BE2C (cell line): Measurements from ENCODE around the gene CNIH3.

Experiments
- DNase-seq: peaks from one replicate; pipeline ENCODE4 v3.0.0-alpha.2; 2020
- H3K27me3 ChIP-seq: fragments of 250-450 bp; sonication (Bioruptor Pico); 2 replicates; pipeline ENCODE4 v1.5.1; 2020; ENCODE audit warnings: mild to moderate bottlenecking
- H3K36me3 ChIP-seq: fragments of 250-450 bp; sonication (Bioruptor Pico); 2 replicates; pipeline ENCODE4 v1.5.1; 2020; ENCODE audit warnings: mild to moderate bottlenecking
- H3K4me1 ChIP-seq: fragments of 250-450 bp; sonication (Bioruptor Pico); 2 replicates; pipeline ENCODE4 v1.5.1; 2020
- H3K4me3 ChIP-seq: 2 replicates; pipeline ENCODE4 v1.5.1; 2011; ENCODE audit warnings: low read depth, low read length
- H3K9me3 ChIP-seq: fragments of 250-450 bp; sonication (Bioruptor Pico); 2 replicates; pipeline ENCODE4 v1.5.1; 2020
- CTCF ChIP-seq: IDR thresholded peaks from 2 replicates; pipeline ENCODE4 v1.5.1; 2012; ENCODE audit warnings: mild to moderate bottlenecking, low read depth, low read length

Gene CNIH3

DNA sequence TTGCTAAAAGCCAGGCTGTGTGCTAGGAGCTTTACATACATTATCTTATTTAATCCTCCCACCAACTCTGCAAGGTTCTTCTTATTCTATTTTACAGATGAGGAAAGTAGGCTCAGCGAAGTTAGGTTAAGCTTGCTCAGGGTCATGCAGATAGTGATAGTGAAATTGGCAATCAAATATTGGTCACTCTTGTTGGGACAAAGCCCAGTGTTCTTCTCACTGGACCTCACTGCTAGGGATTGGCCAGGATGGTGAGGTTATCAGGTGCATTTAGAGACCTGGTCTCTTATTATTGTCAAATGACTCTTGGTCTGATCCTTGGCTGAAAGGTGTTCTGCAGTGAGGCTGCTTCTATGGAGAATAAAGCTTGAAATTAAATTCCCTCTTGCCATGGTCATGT lies 145.1 kb downstream of the CNIH3 start:
- Histone ChIP-seq H3K27me3 (no peaks in the 10 kb centered on the region), H3K36me3 (no peaks in the 10 kb centered on the region), H3K4me3 (no peak overlapping the region), H3K9me3 (no peaks in the 10 kb centered on the region; the same call in 1 of the 2 replicates), H3K4me1 (no peaks in the 10 kb centered on the region)
- no peak for TF ChIP-seq CTCF
- no peak for DNase-seq

GRCh38 chr1:224762046-224762445 lies 145.9 kb downstream of the CNIH3 start:
- Histone ChIP-seq H3K9me3 (no peaks in the 10 kb centered on the region; the same call in 1 of the 2 replicates), H3K36me3 (no peaks in the 10 kb centered on the region), H3K4me1 (no peaks in the 10 kb centered on the region), H3K27me3 (no peaks in the 10 kb centered on the region), H3K4me3 (no peak overlapping the region)
- no peak for TF ChIP-seq CTCF
- no peak for DNase-seq

DNA sequence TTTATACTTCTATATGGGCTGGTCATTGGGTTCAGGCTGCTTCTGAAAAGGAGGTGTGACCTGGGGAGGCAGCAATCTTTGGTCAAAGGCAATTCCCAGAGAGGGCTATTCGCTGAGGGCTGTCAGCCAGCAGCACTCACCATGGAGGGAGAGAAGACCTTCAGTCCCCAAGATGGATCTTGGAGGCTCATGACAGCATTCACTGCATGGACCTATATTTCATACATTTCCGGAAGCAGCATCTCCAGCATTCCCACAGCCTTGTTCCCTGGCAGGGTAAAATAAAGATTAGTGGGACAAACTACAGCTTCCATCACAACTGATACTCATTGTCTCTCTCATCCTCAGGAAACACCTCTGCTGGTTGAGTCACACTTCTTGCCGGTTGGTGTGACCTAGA lies 146.6 kb downstream of the CNIH3 start:
- H3K4me3 ChIP-seq, result no peak overlapping the region
- H3K4me1 ChIP-seq, result no peaks in the 10 kb centered on the region
- no peaks in the 10 kb centered on the region for H3K36me3 ChIP-seq
- H3K27me3 ChIP-seq, result no peaks in the 10 kb centered on the region
- TF ChIP-seq CTCF, result no peak
- no peak for DNase-seq
- H3K9me3 ChIP-seq, result no peaks in the 10 kb centered on the region

- Histone ChIP-seq H3K9me3 (no peaks in the 10 kb centered on the region), H3K4me1 (no peaks in the 10 kb centered on the region), H3K36me3 (no peaks in the 10 kb centered on the region), H3K4me3 (no peak overlapping the region), H3K27me3 (no peaks in the 10 kb centered on the region)
- no peak for TF ChIP-seq CTCF
- no peak for DNase-seq
Observed at GRCh38 chr1:224763126-224763775, 147.1 kb downstream of the CNIH3 start.

DNA sequence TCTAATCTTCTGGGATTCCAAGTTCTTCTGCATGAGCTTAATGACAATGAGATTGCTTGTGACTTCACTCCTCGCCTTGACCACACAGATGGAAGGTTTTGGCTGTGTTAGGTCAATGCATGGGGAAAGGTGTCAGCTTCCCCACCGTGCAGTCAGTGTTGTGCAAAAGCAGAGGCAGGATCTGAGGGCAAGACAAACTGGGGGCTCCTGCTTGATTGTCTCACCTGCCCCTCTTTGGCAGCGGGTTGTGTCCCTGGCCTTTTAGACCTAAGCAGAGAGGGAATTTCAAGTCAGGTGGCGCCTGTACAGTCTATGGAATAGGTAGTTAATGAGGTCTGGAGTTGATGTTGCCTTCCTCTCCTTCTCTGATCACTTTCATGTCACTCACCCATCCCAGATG lies 150.1 kb downstream of the CNIH3 start:
- Histone ChIP-seq H3K4me1 (no peaks in the 10 kb centered on the region), H3K36me3 (no peaks in the 10 kb centered on the region), H3K9me3 (no peaks in the 10 kb centered on the region), H3K4me3 (no peak overlapping the region), H3K27me3 (no peaks in the 10 kb centered on the region)
- no peak for TF ChIP-seq CTCF
- no peak for DNase-seq

GRCh38 chr1:224767031-224767430 lies 150.9 kb downstream of the CNIH3 start:
- Histone ChIP-seq H3K4me1 (no peaks in the 10 kb centered on the region), H3K4me3 (no peak overlapping the region), H3K9me3 (no peaks in the 10 kb centered on the region), H3K27me3 (no peaks in the 10 kb centered on the region), H3K36me3 (no peaks in the 10 kb centered on the region)
- no peak for TF ChIP-seq CTCF
- DNase-seq, result no peak
